Astrocyte of the hippocampus (primary cell): ENCODE results near the gene PERCC1.

Experiments used
- DNase-seq: peaks from one replicate; pipeline ENCODE4 v3.0.0; 2011; ENCODE audit warnings: low read depth, low spot score

PERCC1 gene

DNA sequence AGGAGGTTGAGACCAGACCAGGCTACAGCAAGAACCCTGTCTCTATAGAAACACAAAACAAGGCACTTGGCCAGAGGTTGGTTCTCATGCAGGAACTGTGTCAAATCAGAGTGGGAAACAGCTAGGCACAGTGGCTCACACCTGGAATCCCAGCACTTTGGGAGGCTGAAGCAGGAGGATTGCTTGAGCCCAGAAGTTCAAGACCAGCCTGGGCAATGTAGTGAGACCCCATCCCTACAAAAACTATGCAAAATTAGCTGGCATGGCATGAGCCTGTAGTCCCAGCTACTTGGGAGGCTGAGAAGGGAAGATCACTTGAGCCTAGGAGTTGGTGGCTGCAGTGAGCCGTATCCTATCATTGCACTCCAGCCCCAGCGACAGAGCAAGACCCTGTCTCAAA is 18.0 kb upstream of the PERCC1 start:
- no peak for DNase-seq

GRCh38 chr16:1413684-1414531 is 17.0 kb upstream of the PERCC1 start:
- peak; percentile 75 for DNase-seq

GRCh38 chr16:1414532-1415260 is 16.2 kb upstream of the PERCC1 start, which contains the start of gene UNKL:
Gene UNKL, minus strand, starts transcription at chr16:1414704. Its CDS starts 13 bp downstream, at chr16:1414691.
- DNase-seq, result peak; percentile 86

GRCh38 chr16:1416521-1416941 is 14.3 kb upstream of the PERCC1 start:
- DNase-seq, result no peak

DNA sequence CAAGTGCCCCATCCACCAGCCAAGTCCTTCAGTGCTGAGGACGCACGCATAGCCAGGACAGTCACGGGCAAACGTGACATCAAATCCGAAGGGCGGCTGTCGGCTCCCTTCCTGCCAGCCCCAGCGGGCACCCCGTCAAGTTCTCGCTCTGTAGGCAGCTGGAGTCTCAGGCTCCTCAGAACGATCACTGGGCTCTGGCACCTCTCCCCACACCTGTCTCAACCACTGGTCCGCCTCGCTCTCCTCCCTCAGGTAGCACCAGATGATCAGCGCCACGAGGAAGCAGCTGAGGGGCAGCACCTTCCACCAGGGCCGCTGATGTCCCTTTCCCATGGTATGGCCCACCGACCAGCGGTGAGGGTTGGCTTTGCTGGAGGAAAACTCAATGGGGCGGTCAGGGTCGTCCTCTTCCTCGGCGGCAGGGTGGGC is 10.8 kb upstream of the PERCC1 start:
- DNase-seq, result peak; percentile 17

DNA sequence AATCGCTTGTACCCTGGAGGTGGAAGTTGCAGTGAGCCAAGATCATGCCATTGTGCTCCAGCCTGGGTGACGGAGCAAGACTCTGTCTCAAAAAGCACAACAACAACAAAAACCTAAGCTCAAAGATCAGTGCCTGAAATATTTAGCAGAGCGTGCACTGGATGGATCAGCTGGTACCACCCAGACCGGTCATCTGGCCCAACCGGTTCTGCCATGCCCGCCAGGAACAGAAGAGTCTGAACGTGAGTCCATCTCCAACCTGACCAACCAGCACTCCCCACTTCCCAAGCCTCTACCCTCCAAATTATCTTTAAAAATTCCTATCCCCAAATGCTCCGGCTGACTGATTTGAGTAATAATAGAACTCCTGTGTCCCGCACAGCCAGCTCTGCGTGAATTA is 8.8 kb upstream of the PERCC1 start:
- no peak for DNase-seq

DNA sequence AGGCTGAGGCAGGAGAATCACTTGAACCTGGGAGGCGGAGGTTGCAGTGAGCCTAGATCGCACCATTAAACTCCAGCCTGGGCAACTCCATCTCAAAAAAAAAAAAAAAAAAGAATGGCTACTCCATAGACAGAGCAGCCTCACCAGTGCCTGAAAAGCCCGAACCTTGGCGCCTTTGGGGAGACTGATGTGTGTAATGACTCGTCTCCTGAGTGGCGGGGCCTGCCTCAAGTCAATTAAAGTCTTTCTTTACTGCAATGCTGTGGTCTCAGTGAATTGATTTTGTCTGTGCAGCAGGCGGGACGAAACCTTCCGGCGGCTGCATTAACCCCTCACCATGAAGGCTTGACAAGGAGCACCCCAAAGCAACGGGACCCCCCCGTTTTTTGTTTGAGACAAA is 6.8 kb upstream of the PERCC1 start:
- DNase-seq, result no peak

DNA sequence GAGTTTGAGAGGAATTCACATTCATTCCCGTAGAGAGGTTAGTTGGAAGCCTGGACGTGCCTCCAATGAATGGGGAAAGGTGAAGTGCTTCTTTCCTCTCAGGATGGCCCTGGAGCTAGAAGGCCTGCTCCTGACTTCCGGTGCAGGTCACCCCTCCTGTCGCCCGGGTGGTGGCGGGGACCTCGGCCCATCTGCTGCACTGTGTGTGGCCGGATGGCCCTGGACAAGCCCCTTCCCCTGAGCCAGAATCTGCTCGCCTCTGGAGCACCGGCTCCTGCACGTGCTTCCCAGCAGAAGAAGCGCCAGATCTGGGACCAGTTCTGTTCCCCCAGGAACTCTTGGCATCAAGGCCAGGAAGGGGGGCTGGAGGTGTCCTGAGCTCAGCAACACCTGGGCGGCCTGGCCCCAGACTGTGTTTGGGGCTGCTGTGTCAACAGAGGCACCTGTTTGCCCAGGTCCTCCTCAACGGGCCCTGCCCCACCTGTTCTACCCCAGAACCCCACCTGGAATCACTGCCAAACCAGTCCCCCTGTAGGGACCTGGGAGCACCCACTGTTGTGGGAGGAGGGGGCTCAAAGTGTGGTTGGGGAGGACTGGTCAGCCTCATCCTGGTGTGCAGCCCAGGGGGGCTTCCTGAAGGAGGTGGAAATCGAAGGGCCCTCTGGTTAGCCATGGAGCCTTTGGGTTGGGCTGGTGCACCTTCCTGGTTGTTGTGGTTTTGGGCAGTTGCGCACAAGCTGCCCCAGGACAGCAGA is 5.1 kb upstream of the PERCC1 start:
- no peak for DNase-seq

- DNase-seq, result no peak
Measured at GRCh38 chr16:1426734-1427471, 4.0 kb upstream of the PERCC1 start.

DNA sequence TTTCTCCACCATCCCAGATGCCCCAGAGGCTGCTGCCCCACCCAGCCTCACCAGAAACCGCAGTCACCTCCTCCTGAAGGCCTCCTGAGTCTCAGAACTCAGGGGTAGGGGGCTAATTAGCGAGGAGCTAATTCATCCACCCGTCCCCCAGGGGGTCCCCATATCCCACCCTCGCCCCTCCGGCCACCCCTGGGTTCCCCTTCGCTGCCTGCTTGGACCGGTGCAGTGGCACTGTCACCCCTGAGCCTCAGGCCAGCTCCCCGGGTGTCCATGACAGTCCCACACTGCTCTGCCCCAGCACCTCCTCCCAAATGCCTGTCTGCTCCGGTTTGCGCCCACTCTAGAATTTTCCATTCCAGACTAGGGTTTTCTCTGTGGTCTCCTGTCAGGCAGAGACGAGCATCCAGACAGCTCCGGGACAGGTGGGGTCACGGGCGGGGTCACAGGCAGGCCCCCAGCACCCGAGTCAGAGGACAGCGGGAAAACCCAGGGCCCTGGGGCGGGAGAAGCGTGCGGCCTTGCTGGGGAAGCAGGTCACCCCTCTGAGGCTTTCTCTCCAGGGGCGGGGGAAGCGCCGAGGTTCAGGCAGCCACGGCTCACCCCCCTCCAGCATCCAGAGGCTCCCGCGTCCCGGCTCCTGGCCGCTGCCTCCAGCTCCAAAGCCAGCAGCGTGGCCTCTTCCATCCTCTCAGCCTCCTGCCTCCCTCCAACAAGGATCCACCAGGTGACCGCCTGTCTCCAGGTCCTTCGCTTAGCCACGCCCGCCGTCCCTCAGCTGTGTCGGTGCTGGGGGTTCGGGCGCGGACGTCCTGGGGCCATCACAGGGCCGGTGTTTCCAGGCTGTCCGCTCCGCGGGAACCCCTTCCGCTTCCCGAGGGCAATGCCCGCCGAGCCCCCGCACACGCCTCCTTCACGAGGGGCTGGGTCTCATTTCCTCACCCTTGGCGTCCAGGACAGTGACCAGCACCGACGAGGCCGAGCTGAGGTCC is 3.1 kb upstream of the PERCC1 start:
- DNase-seq, result no peak

GRCh38 chr16:1428511-1428910 is 2.4 kb upstream of the PERCC1 start:
- DNase-seq, result peak; percentile 41

DNA sequence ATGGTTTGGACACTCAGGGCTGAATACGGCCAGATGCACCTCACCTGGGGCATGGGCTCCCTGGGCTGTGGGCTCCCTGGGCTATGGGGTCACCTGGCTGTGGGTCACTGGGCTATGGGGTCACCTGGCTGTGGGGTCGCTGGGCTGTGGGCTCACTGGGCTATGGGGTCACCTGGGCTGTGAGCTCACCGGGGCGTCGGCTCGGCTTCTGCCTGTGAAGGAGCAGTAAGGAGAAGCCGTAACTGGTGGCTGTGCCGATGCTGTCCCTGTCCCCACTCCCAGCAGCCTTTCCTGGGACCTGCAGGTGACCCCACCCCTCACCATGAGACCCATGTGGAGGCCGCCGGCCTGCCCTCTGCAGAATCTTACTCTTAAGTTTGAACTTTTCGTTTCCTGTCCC is 1.9 kb upstream of the PERCC1 start:
- no peak for DNase-seq

- no peak for DNase-seq
Measured at GRCh38 chr16:1429631-1430030, 1.2 kb upstream of the PERCC1 start.

GRCh38 chr16:1430214-1430758 is 592 bp upstream of the PERCC1 start:
- no peak for DNase-seq

DNA sequence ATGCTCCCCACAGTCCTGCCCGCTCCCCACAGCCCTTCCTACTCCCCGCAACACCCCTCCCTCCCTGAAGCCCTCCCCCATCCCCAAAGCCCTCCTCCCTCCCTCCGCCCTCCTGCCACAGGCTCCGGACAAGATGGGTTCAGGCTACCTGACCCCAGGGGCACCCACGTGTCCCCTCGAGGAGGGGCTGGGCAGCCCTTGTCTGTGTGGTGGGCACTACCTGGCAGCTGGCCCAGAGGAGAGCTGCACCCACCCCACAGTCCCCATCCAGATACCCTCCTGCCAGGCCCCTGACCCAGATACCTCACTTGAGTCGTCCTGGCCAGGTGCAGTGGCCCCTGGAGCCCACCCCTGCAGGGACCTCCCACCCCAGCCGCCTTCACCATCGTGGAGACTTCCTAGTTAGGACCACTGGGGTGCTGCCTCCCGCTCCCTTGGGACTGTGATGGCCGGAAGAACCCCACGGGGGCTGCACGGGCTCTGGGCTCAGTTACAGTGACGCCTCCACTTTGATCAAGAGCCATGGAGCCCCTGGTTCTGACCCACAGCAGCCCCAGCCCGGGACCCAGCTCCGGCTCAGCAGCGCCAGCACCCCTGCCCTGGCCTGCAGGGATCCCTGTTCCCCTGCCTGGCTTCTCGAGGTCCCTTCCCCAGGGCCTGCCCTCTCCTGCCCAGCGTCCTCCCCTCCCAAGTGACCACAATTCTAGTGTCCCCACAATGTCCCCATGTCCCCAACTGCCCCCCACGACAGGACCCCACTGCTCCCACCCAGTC is 806 bp downstream of the PERCC1 start:
- no peak for DNase-seq

DNA sequence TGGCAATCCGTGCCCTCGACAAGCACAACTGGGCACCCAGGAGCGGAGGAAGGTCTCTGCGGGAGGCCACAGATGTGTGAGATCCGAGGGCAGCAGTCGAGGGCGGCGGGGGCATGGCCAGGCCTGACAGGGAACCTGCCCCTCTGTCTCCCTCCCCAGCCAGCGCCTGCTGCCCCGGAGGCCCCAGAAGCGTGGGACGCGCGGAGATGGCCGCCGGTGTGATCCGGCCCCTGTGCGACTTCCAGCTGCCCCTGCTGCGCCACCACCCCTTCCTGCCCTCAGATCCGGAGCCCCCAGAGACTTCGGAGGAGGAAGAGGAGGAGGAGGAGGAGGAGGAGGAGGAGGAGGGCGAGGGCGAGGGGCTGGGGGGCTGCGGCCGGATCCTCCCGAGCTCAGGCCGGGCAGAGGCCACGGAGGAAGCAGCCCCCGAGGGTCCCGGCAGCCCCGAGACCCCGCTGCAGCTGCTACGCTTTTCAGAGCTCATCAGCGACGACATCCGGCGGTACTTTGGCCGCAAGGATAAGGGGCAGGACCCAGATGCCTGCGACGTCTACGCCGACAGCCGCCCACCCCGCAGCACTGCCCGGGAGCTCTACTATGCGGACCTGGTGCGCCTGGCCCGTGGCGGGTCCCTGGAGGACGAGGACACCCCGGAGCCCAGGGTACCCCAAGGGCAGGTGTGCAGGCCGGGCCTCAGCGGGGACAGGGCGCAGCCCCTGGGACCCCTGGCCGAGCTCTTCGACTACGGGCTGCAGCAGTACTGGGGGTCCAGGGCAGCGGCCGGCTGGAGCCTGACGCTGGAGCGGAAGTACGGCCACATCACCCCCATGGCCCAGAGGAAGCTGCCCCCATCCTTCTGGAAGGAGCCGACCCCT is 1.7 kb downstream of the PERCC1 start:
- no peak for DNase-seq

DNA sequence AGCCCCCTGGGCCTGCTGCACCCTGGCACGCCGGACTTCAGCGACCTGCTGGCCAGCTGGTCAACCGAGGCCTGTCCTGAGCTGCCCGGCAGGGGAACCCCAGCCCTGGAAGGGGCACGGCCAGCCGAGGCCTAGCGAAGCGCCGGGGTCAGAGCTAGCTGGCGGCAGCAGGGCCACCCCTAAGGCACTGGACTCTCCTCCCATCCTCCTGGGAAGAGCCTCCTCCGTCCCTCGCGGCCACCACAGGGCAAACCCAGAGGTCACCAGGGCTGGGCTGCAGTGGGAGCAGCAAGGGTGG is 2.3 kb downstream of the PERCC1 start:
- DNase-seq, result no peak

DNA sequence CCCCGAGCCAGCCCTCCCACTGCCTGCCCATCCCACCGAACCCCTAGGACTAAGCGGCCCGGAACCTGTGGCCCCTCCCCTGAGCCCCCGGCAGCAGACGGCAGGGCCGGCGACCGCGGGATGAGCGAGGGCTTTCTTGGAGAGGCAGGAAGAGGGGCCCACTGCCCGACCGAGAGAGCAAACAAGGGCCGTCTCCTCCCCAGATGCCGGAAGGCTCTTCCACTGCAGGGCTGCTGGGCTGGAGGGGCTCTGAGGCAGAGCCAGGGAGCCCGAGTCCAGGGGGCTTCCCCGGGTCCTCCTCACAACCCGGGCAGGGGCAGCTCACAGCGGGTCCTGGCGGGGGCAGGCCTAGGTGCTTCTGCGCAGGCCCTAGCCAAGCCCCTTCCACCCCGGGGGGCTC is 2.9 kb downstream of the PERCC1 start:
- DNase-seq, result no peak
